ENCODE results near the gene CWC25.

CWC25 gene

GRCh38 chr17:38751144-38751807 lies 73.8 kb downstream of the CWC25 start:
- Histone ChIP-seq H3K27ac (ENCODE audit: low read depth, low read length, severe bottlenecking) (no peak overlapping the region), H3K4me1 (ENCODE audit: control insufficient read depth, insufficient read depth, low read length, poor library complexity, severe bottlenecking) (no peaks in the 10 kb centered on the region), H3K36me3 (ENCODE audit: control insufficient read depth, insufficient read depth, low read length) (peaks cover 26% of the 10 kb centered on the region), H3K4me3 (ENCODE audit: extremely low read depth, insufficient read depth, low read length, poor library complexity, severe bottlenecking) (peak overlapping the region; percentile 91), H3K9me3 (ENCODE audit: control insufficient read depth, low read length) (no peaks in the 10 kb centered on the region)
- 0 to 7% methylated on average over 3 to 5 of the region's 10 CpGs for WGBS, 2 experiments (ENCODE audit: insufficient coverage in 2 of 2)

Measured in mesodermal cell (in vitro differentiated cells).